Left lung (tissue), 10 donors: ENCODE results near the gene OR7G1. TPM values are rescaled to one million over a fixed set of nuclear protein-coding genes. Genes with fewer than 3 reads are reported as not detected.
"Not testable (repeated sequence)": the region's sequence is repeated elsewhere in the genome, so short reads cannot be mapped to it uniquely, and the experiment has no call there.

Experiments used
- ATAC-seq: fragments of 200-7000 bp; cut with Tn5 transposase; one replicate; pipeline ENCODE4 v1.9.1; 2020; ENCODE audit warnings: moderate library complexity
- DNase-seq, 4 donors: peaks; one replicate each; pipeline ENCODE4 v3.0.0-alpha.2; 2013 to 2020
- H3K27ac ChIP-seq, 2 donors: fragments of 200-600 bp; sonication (generic) in 1 of 2; one replicate each; pipeline versions ENCODE4 v1.5.0 to v1.8.0; 2020 to 2021
- H3K27me3 ChIP-seq, 2 donors: fragments of 200-600 bp; sonication (generic) in 1 of 2; one replicate each; pipeline versions ENCODE4 v1.5.0 to v1.8.0; 2020 to 2021
- H3K36me3 ChIP-seq, 2 donors: fragments of 200-600 bp; sonication (generic) in 1 of 2; one replicate each; pipeline versions ENCODE4 v1.5.0 to v1.8.0; 2020 to 2021
- H3K4me1 ChIP-seq, 2 donors: fragments of 200-600 bp; one replicate each; pipeline ENCODE4 v1.8.0; 2021
- H3K4me3 ChIP-seq, 2 donors: fragments of 200-600 bp; sonication (generic) in 1 of 2; one replicate each; pipeline versions ENCODE4 v1.5.0 to v1.8.0; 2020 to 2021; ENCODE audit warnings: mild to moderate bottlenecking in 1 of 2
- H3K9me3 ChIP-seq, 2 donors: fragments of 200-600 bp; sonication (generic) in 1 of 2; one replicate each; pipeline versions ENCODE4 v1.5.0 to v1.8.0; 2020 to 2021
- intact Hi-C, 2 donors: fragments of 100-400 bp; cut with DNase I; formaldehyde crosslinking; loops; one replicate each; pipeline versions ENCODE4 v1.11.2 to v1.14.2; 2022
- polyA plus RNA-seq, 6 donors: library from polyadenylated mRNA; unstranded; fragments of 120-200 nt; gene quantifications; one replicate each; pipeline ENCODE4 v1.2.1, GENCODE V29; 2013; ENCODE audit not compliant: insufficient read length in 6 of 6
- total RNA-seq, 2 donors: library from RNA; stranded (reverse); fragmentation: NEBNext Ultra II Directional; extraction: Animal tissue kit (Norgen Biotek cat#: 25700); gene quantifications; one replicate each; pipeline ENCODE4 v1.2.1, GENCODE V29; 2021
- TF ChIP-seq, protein P1 (sequence below), 2 donors: fragments of 200-600 bp; sonication (generic) in 1 of 2; IDR thresholded peaks; one replicate each; pipeline versions ENCODE4 v1.5.0 to v1.8.0; 2021; ENCODE audit warnings: antibody characterized with exemption in 2 of 2
- donor health status: DM: no; HTN: yes; CAD: no.
- donor health status: DM: no; HTN: no; CAD: no.

OR7G1 gene
- total and polyA plus RNA-seq, 8 donors = not detected

DNA sequence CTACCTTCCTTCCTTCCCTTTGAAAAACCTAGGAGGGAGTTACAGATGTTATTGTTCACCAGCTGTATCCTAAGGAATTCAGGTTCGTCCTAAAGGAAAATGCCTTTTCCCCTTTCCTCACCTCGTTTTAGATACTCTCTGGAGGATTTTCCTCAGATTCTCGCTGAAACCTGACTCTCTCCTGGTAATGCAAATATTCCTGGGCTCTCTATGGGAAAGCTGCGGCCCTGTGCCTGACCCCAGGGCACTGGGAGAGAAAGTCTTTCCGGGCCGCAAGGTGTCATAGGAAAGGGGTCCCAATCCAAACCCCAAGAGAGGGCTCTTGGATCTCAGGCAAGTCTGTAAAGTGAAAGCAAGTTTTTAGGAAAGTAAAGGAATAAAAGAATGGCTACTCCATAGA is 41.8 kb downstream of the OR7G1 start:
- no peak for ATAC-seq
- Histone ChIP-seq H3K36me3 (no peaks in the 10 kb centered on the region), H3K4me3 (no peak overlapping the region), H3K27ac (no peak overlapping the region), H3K4me1 (no peaks in the 10 kb centered on the region), H3K9me3 (no peaks in the 10 kb centered on the region), H3K27me3 (no peaks in the 10 kb centered on the region)
- TF ChIP-seq, protein P1, sequence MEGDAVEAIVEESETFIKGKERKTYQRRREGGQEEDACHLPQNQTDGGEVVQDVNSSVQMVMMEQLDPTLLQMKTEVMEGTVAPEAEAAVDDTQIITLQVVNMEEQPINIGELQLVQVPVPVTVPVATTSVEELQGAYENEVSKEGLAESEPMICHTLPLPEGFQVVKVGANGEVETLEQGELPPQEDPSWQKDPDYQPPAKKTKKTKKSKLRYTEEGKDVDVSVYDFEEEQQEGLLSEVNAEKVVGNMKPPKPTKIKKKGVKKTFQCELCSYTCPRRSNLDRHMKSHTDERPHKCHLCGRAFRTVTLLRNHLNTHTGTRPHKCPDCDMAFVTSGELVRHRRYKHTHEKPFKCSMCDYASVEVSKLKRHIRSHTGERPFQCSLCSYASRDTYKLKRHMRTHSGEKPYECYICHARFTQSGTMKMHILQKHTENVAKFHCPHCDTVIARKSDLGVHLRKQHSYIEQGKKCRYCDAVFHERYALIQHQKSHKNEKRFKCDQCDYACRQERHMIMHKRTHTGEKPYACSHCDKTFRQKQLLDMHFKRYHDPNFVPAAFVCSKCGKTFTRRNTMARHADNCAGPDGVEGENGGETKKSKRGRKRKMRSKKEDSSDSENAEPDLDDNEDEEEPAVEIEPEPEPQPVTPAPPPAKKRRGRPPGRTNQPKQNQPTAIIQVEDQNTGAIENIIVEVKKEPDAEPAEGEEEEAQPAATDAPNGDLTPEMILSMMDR (IDR thresholded peaks at IDR 0.05) = no peak
- intact Hi-C loops = no loop called here
- DNase-seq = no peak

DNA sequence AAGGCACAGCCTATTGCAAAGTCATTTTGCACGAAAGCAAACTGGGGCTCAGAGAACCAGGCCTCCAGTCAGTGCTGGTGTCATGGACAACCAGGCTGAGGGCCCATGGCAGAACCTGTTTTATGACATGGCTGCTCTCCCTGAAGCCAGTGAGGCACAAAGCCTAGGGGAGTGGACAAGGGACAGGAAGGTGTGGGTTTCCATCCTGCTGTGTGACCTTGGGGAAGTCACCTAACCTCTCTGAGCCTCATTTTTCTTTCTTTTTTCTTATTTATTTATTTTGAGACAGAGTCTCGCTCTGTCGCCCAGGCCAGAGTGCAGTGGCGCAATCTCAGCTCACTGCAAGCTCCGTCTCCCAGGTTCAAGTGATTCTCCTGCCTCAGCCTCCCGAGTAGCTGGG is 43.8 kb downstream of the OR7G1 start:
- H3K9me3 ChIP-seq = not testable (repeated sequence)

GRCh38 chr19:9070066-9070465 is 45.5 kb downstream of the OR7G1 start:
- H3K9me3 ChIP-seq = no peaks in the 10 kb centered on the region
- DNase-seq = no peak
- ATAC-seq = no peak
- TF ChIP-seq, protein P1 (IDR thresholded peaks at IDR 0.05) = no peak
- no peaks in the 10 kb centered on the region for H3K27me3 ChIP-seq
- H3K4me3 ChIP-seq = no peak overlapping the region
- H3K36me3 ChIP-seq = no peaks in the 10 kb centered on the region
- no peak overlapping the region for H3K27ac ChIP-seq
- H3K4me1 ChIP-seq = no peaks in the 10 kb centered on the region
- intact Hi-C loops = no loop called here

More for the DNA sequence above, 43.8 kb downstream of the OR7G1 start:
- intact Hi-C loops, H3K27me3 ChIP-seq, H3K27ac ChIP-seq, H3K36me3 ChIP-seq, H3K4me3 ChIP-seq, H3K4me1 ChIP-seq, ATAC-seq, DNase-seq: not testable (repeated sequence)

- Histone ChIP-seq H3K27me3 (no peaks in the 10 kb centered on the region), H3K4me3 (no peak overlapping the region), H3K36me3 (no peaks in the 10 kb centered on the region), H3K4me1 (no peaks in the 10 kb centered on the region), H3K9me3 (no peaks in the 10 kb centered on the region), H3K27ac (no peak overlapping the region)
- ATAC-seq (no peak), DNase-seq (no peak)
- TF ChIP-seq, protein P1 (IDR thresholded peaks at IDR 0.05) = no peak
- intact Hi-C loops = no loop called here
Observed at GRCh38 chr19:9065457-9066014, 50.0 kb downstream of the OR7G1 start.

Other genes starting within 250 kb of the OR7G1 start
- gene MUC16, start 105.4 kb downstream of the OR7G1 start, total RNA-seq = 1 to 10 TPM in 1 of 2 donors, under 1 TPM in 1; 0.03 to 1.1 TPM
- under 1 TPM in 4 of 6 donors, not detected in 2; under 0.01 to 0.10 (median 0.04) TPM for gene MUC16, start 105.4 kb downstream of the OR7G1 start, polyA plus RNA-seq
- gene OR1M1, start 28.7 kb downstream of the OR7G1 start, total RNA-seq = not detected
- gene OR1M1, start 28.7 kb downstream of the OR7G1 start, polyA plus RNA-seq = under 1 TPM in 4 of 6 donors, not detected in 2; 0.09 to 0.13 (median 0.11) TPM
- gene OR7G2, start 8.3 kb downstream of the OR7G1 start, total RNA-seq = not detected
- gene OR7G2, start 8.3 kb downstream of the OR7G1 start, polyA plus RNA-seq = under 1 TPM in 4 of 6 donors, not detected in 2; 0.06 to 0.13 (median 0.08) TPM
- not detected for gene OR7G3, start 11.2 kb upstream of the OR7G1 start, total RNA-seq
- not detected for gene OR7G3, start 11.2 kb upstream of the OR7G1 start, polyA plus RNA-seq
- 10 to 100 TPM; 25.1 to 32.4 TPM for gene ZNF317, start 24.6 kb upstream of the OR7G1 start, total RNA-seq
- 10 to 100 TPM; 28.5 to 33.8 (median 33.0) TPM for gene ZNF317, start 24.6 kb upstream of the OR7G1 start, polyA plus RNA-seq
- gene OR7D2, start 63.2 kb upstream of the OR7G1 start, total RNA-seq = under 1 TPM in 1 of 2 donors, not detected in 1; 0.10 TPM
- 1 to 10 TPM in 1 of 6 donors, under 1 TPM in 5; 0.10 to 2.0 (median 0.15) TPM for gene OR7D2, start 63.2 kb upstream of the OR7G1 start, polyA plus RNA-seq
- not detected for gene OR7D4, start 103.8 kb upstream of the OR7G1 start, total RNA-seq
- gene OR7D4, start 103.8 kb upstream of the OR7G1 start, polyA plus RNA-seq = under 1 TPM; 0.03 to 0.10 (median 0.06) TPM
- not detected for gene OR7E24, start 135.2 kb upstream of the OR7G1 start, total RNA-seq
- not detected for gene OR7E24, start 135.2 kb upstream of the OR7G1 start, polyA plus RNA-seq
- 1 to 10 TPM; 6.2 to 6.8 TPM for gene ZNF699, start 194.1 kb upstream of the OR7G1 start, total RNA-seq
- gene ZNF699, start 194.1 kb upstream of the OR7G1 start, polyA plus RNA-seq = 1 to 10 TPM; 6.9 to 9.5 (median 8.1) TPM
- gene ZNF559, start 208.4 kb upstream of the OR7G1 start, total RNA-seq = 10 to 100 TPM; 14.2 to 15.1 TPM
- 10 to 100 TPM; 70.0 to 78.5 (median 74.0) TPM for gene ZNF559, start 208.4 kb upstream of the OR7G1 start, polyA plus RNA-seq
- gene ZNF177, start 247.2 kb upstream of the OR7G1 start, total RNA-seq = 1 to 10 TPM; 1.6 to 2.6 TPM
- gene ZNF177, start 247.2 kb upstream of the OR7G1 start, polyA plus RNA-seq = 10 to 100 TPM; 11.8 to 15.5 (median 13.7) TPM